ENCODE measurements around the gene CDK5RAP3.

- TF ChIP-seq, protein P1, sequence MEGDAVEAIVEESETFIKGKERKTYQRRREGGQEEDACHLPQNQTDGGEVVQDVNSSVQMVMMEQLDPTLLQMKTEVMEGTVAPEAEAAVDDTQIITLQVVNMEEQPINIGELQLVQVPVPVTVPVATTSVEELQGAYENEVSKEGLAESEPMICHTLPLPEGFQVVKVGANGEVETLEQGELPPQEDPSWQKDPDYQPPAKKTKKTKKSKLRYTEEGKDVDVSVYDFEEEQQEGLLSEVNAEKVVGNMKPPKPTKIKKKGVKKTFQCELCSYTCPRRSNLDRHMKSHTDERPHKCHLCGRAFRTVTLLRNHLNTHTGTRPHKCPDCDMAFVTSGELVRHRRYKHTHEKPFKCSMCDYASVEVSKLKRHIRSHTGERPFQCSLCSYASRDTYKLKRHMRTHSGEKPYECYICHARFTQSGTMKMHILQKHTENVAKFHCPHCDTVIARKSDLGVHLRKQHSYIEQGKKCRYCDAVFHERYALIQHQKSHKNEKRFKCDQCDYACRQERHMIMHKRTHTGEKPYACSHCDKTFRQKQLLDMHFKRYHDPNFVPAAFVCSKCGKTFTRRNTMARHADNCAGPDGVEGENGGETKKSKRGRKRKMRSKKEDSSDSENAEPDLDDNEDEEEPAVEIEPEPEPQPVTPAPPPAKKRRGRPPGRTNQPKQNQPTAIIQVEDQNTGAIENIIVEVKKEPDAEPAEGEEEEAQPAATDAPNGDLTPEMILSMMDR (IDR thresholded peaks at IDR 0.05), result no peak
- TF ChIP-seq EP300 (IDR thresholded peaks at IDR 0.05), result no peak
Observed at GRCh38 chr17:47942568-47942967, 28.3 kb upstream of the CDK5RAP3 start.

All from upper lobe of left lung (tissue), 4 donors.